Upper lobe of right lung (tissue), 1 donor: Measurements from ENCODE around the gene ARHGEF17. TPM values are rescaled to one million over a fixed set of nuclear protein-coding genes. Genes with fewer than 3 reads are reported as not detected.
A peak's percentile ranks its signal among the peaks of the same experiment; 100 is the strongest.

Experiments used
- ATAC-seq: fragments of 200-7000 bp; cut with Tn5 transposase; one replicate; pipeline ENCODE4 v1.9.1; 2020; ENCODE audit warnings: mild to moderate bottlenecking, moderate library complexity
- DNase-seq: peaks from one replicate; pipeline ENCODE4 v3.0.0-alpha.2; 2020
- H3K27ac ChIP-seq: fragments of 200-600 bp; one replicate; pipeline ENCODE4 v1.8.0; 2022
- H3K27me3 ChIP-seq: fragments of 200-600 bp; one replicate; pipeline ENCODE4 v1.8.0; 2022; ENCODE audit warnings: mild to moderate bottlenecking
- H3K36me3 ChIP-seq: fragments of 200-600 bp; one replicate; pipeline ENCODE4 v1.8.0; 2022
- H3K4me1 ChIP-seq: fragments of 200-600 bp; one replicate; pipeline ENCODE4 v1.8.0; 2022
- H3K4me3 ChIP-seq: fragments of 200-600 bp; one replicate; pipeline ENCODE4 v1.8.0; 2022; ENCODE audit warnings: mild to moderate bottlenecking
- H3K9me3 ChIP-seq: fragments of 200-600 bp; one replicate; pipeline ENCODE4 v1.8.0; 2022
- CTCF ChIP-seq: fragments of 200-600 bp; IDR thresholded peaks from one replicate; pipeline ENCODE4 v1.8.0; 2022; ENCODE audit warnings: antibody characterized with exemption
- intact Hi-C: fragments of 100-400 bp; cut with DNase I; formaldehyde crosslinking; loops from one replicate; pipeline ENCODE4 v1.11.0; 2022
- total RNA-seq: library from RNA; stranded (reverse); fragmentation: NEBNext Ultra II Directional; extraction: Animal tissue kit (Norgen Biotek cat#: 25700); gene quantifications from one replicate; pipeline ENCODE4 v1.2.1, GENCODE V29; 2021
- donor health status: DM: no; HTN: yes; CAD: no; lungs with severe emphysema.

The ARHGEF17 gene
- total RNA-seq, 1 donor from 2014 or later: 74.5 TPM

GRCh38 chr11:73386016-73386415, 77.9 kb downstream of the ARHGEF17 start:
- peak; percentile 51 for ATAC-seq
- Histone ChIP-seq H3K4me3 (no peak overlapping the region), H3K27ac (peak overlapping the region; percentile 81), H3K4me1 (peaks cover 48% of the 10 kb centered on the region), H3K9me3 (no peaks in the 10 kb centered on the region), H3K36me3 (no peaks in the 10 kb centered on the region), H3K27me3 (no peaks in the 10 kb centered on the region)
- intact Hi-C loops: no loop called here
- TF ChIP-seq CTCF: no peak
- peak; percentile 77 for DNase-seq

- no peaks in the 10 kb centered on the region for H3K9me3 ChIP-seq
- ATAC-seq (no peak), DNase-seq (no peak)
- intact Hi-C loops: no loop called here
- H3K4me1 ChIP-seq: peaks cover 48% of the 10 kb centered on the region
- no peaks in the 10 kb centered on the region for H3K27me3 ChIP-seq
- TF ChIP-seq CTCF: no peak
- H3K36me3 ChIP-seq: no peaks in the 10 kb centered on the region
- H3K4me3 ChIP-seq: no peak overlapping the region
- H3K27ac ChIP-seq: peak overlapping the region; percentile 63
Measured at GRCh38 chr11:73386546-73386945, 78.5 kb downstream of the ARHGEF17 start.

GRCh38 chr11:73387594-73388264, 79.7 kb downstream of the ARHGEF17 start:
- H3K9me3 ChIP-seq: no peaks in the 10 kb centered on the region
- H3K36me3 ChIP-seq: no peaks in the 10 kb centered on the region
- no peak for DNase-seq
- TF ChIP-seq CTCF: no peak
- no peaks in the 10 kb centered on the region for H3K27me3 ChIP-seq
- peak; percentile 2 for ATAC-seq
- intact Hi-C loops: no loop called here
- H3K4me1 ChIP-seq: peaks cover 47% of the 10 kb centered on the region
- H3K27ac ChIP-seq: peak overlapping the region; percentile 58
- no peak overlapping the region for H3K4me3 ChIP-seq

GRCh38 chr11:73388265-73389133, 80.4 kb downstream of the ARHGEF17 start:
- no peak for TF ChIP-seq CTCF
- intact Hi-C loops: no loop called here
- ATAC-seq (peak; percentile 1), DNase-seq (no peak)
- Histone ChIP-seq H3K4me3 (no peak overlapping the region), H3K27me3 (no peaks in the 10 kb centered on the region), H3K9me3 (no peaks in the 10 kb centered on the region), H3K27ac (peak overlapping the region; percentile 58), H3K36me3 (no peaks in the 10 kb centered on the region), H3K4me1 (peaks cover 40% of the 10 kb centered on the region)

- Histone ChIP-seq H3K36me3 (no peaks in the 10 kb centered on the region), H3K9me3 (no peaks in the 10 kb centered on the region), H3K4me1 (peaks cover 33% of the 10 kb centered on the region), H3K4me3 (no peak overlapping the region), H3K27me3 (no peaks in the 10 kb centered on the region), H3K27ac (no peak overlapping the region)
- ATAC-seq (no peak), DNase-seq (no peak)
- intact Hi-C loops: no loop called here
- no peak for TF ChIP-seq CTCF
Measured at GRCh38 chr11:73389134-73389525, 81.1 kb downstream of the ARHGEF17 start.
